ENCODE results near the gene RGS3. TPM values are rescaled to one million over a fixed set of nuclear protein-coding genes. Genes with fewer than 3 reads are reported as not detected.

The RGS3 gene
- total RNA-seq, 1 experiment from 2014 or later = 39.4 TPM

- Histone ChIP-seq H3K4me2 (ENCODE audit: low read length) (no peak overlapping the region), H4K20me1 (ENCODE audit: insufficient read depth) (no peaks in the 10 kb centered on the region), H3K36me3 (ENCODE audit: control insufficient read depth in 1 of 2, insufficient read depth in 2 of 2, low read length in 2 of 2) (peaks cover 2 to 4% of the 10 kb centered on the region in 2 experiments; a peak in 2 of 4 replicates), H3K4me1 (ENCODE audit: control insufficient read depth in 1 of 2, insufficient read depth in 2 of 2, low read length in 2 of 2) (peaks cover 9 to 16% of the 10 kb centered on the region in 2 experiments), H2AFZ (ENCODE audit: low read depth, low read length, poor library complexity, severe bottlenecking) (no peak overlapping the region), H3K27me3 (ENCODE audit: insufficient read depth, low read length) (no peaks in the 10 kb centered on the region), H3K79me2 (ENCODE audit: insufficient read depth, low read length) (no peaks in the 10 kb centered on the region), H3K9ac (ENCODE audit: low read length) (no peak overlapping the region), H3K27ac (ENCODE audit: low read depth, low read length) (no peak overlapping the region), H3K9me2 (ENCODE audit: insufficient read depth) (no peaks in the 10 kb centered on the region), H3K9me3 (ENCODE audit: control insufficient read depth in 1 of 2, insufficient read depth in 1 of 2, low read depth in 1 of 2, low read length in 2 of 2) (no peaks in the 10 kb centered on the region), H3K4me3 (replicated peaks in 1 of 2; ENCODE audit: low read depth in 1 of 2, low read length in 2 of 2) (no peak overlapping the region)
- intact Hi-C loops (cut with micrococcal nuclease) = loop anchor here (1.0 to 2.0 kb wide), 2 partner anchors 63 to 145 kb away; no protein-coding TSS in a partner anchor
- no TSS peak for BruUV-seq (replicated peaks)
- TF ChIP-seq POLR2AphosphoS5 (IDR thresholded peaks at IDR 0.05; ENCODE audit: low read depth, low read length) (no peak), EZH2 (IDR thresholded peaks at IDR 0.05) (no peak), MAX (IDR thresholded peaks at IDR 0.05) (no peak), ZBTB33 (IDR thresholded peaks at IDR 0.05; ENCODE audit: extremely low read depth, insufficient replicate concordance, low read length) (no peak), YY1 (IDR thresholded peaks at IDR 0.05; ENCODE audit: extremely low read depth, insufficient replicate concordance, low read depth, low read length) (no peak), ZFX (IDR thresholded peaks at IDR 0.05) (no peak), JUND (IDR thresholded peaks at IDR 0.05) (no peak), POLR2A (IDR thresholded peaks at IDR 0.05; ENCODE audit: borderline replicate concordance, extremely low read depth, insufficient read depth, insufficient read length) (no peak), CBX3 (IDR thresholded peaks at IDR 0.05; ENCODE audit: low read depth) (no peak), CEBPB (IDR thresholded peaks at IDR 0.05; ENCODE audit: low read depth) (no peak)
- TF ChIP-seq, protein P1, sequence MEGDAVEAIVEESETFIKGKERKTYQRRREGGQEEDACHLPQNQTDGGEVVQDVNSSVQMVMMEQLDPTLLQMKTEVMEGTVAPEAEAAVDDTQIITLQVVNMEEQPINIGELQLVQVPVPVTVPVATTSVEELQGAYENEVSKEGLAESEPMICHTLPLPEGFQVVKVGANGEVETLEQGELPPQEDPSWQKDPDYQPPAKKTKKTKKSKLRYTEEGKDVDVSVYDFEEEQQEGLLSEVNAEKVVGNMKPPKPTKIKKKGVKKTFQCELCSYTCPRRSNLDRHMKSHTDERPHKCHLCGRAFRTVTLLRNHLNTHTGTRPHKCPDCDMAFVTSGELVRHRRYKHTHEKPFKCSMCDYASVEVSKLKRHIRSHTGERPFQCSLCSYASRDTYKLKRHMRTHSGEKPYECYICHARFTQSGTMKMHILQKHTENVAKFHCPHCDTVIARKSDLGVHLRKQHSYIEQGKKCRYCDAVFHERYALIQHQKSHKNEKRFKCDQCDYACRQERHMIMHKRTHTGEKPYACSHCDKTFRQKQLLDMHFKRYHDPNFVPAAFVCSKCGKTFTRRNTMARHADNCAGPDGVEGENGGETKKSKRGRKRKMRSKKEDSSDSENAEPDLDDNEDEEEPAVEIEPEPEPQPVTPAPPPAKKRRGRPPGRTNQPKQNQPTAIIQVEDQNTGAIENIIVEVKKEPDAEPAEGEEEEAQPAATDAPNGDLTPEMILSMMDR (IDR thresholded peaks at IDR 0.05 in 2 of 3, conservative IDR thresholded peaks at IDR 0.05 in 1 of 3; ENCODE audit: borderline replicate concordance in 1 of 3, insufficient read depth in 1 of 3, low read depth in 2 of 3, low read length in 2 of 3) = no peak
- POLR2A ChIA-PET = interaction anchor here (0.6 to 1.2 kb wide), 3 partner anchors 13 to 63 kb away, joined by 3 to 6 read pairs (median 4); no protein-coding TSS in a partner anchor
- CTCF ChIA-PET = interaction anchor here (0.6 to 11.8 kb wide), 19 partner anchors 9 to 317 kb away, joined by 3 to 287 read pairs (median 4); partner anchors contain the start of genes ALAD and CDC26
- ATAC-seq = peak; percentile 30
- no peak for DNase-seq (ENCODE audit: low read depth, low spot score)
- RAD21 ChIA-PET (ENCODE audit: low non-redundant PET in 1 of 2, low total read pairs in 2 of 2, uncharacterized antibody in 2 of 2, unreplicated experiment in 2 of 2) = interaction anchor here (0.8 to 2.8 kb wide), 8 partner anchors 10 to 189 kb away, joined by 3 to 68 read pairs (median 6); no protein-coding TSS in a partner anchor
Observed at GRCh38 chr9:113591899-113592625, 128.5 kb downstream of the RGS3 start.
